A549 treated with Mapracorat at 1 μM for 4 hours (cell line): Measurements from ENCODE around the gene SHISAL1. TPM values are rescaled to one million over a fixed set of nuclear protein-coding genes. Genes with fewer than 3 reads are reported as not detected.

Experiments
- total RNA-seq: library from RNA; stranded (reverse); fragments of 200-300 nt; extraction: Qiagen RNA extraction; gene quantifications from 5 replicates; pipeline ENCODE4 v1.2.3, GENCODE V29; 2022

Gene SHISAL1
- 3.1 to 3.9 TPM (median 3.4 TPM) in 5 replicates for total RNA-seq

GRCh38 chr22:44312766-44313165 lies at the start of gene SHISAL1:
TSS of gene SHISAL1 (minus strand) at chr22:44312951. CDS start at chr22:44300945, 12,006 bp downstream.

Other genes starting within 250 kb of the SHISAL1 start
- gene PARVG, start 132.0 kb downstream of the SHISAL1 start, total RNA-seq = not detected in 5 replicates
- gene RTL6, start 185.3 kb upstream of the SHISAL1 start, total RNA-seq = 18.3 to 24.4 TPM (median 21.9 TPM) in 5 replicates